Hematopoietic multipotent progenitor cell treated with erythropoietin and hydrocortisone succinate and interleukin-3 and kit ligand, for 6 days (in vitro differentiated cells): Measurements from ENCODE around the gene ABCA9.
"Not testable (repeated sequence)": the region's sequence is repeated elsewhere in the genome, so short reads cannot be mapped to it uniquely, and the experiment has no call there.

Source experiments
- DNase-seq: peaks from one replicate; pipeline ENCODE4 v3.0.0-alpha.2; 2015

Gene ABCA9

GRCh38 chr17:68954146-68954896 lies 106.4 kb downstream of the ABCA9 start:
- DNase-seq, result no peak

GRCh38 chr17:68953340-68953997 lies 107.3 kb downstream of the ABCA9 start:
- no peak for DNase-seq

- DNase-seq, result no peak
These were observed 110.0 kb downstream of the ABCA9 start for GRCh38 chr17:68950725-68951124.

- not testable (repeated sequence) for DNase-seq
These were observed 112.9 kb downstream of the ABCA9 start for GRCh38 chr17:68947868-68948267.

GRCh38 chr17:68944435-68945035 lies 116.2 kb downstream of the ABCA9 start:
- DNase-seq, result no peak

GRCh38 chr17:68943812-68944182 lies 116.9 kb downstream of the ABCA9 start:
- not testable (repeated sequence) for DNase-seq

GRCh38 chr17:68943123-68943811 lies 117.5 kb downstream of the ABCA9 start:
- no peak for DNase-seq

GRCh38 chr17:68942389-68942788 lies 118.3 kb downstream of the ABCA9 start:
- DNase-seq, result no peak

GRCh38 chr17:68941761-68942160 lies 119.0 kb downstream of the ABCA9 start:
- DNase-seq, result no peak

- no peak for DNase-seq
These were observed 121.5 kb downstream of the ABCA9 start for GRCh38 chr17:68939195-68939594.

- no peak for DNase-seq
These were observed 122.7 kb downstream of the ABCA9 start for GRCh38 chr17:68937890-68938514.

GRCh38 chr17:68927516-68927915 lies 133.2 kb downstream of the ABCA9 start:
- no peak for DNase-seq

GRCh38 chr17:68924793-68925720 lies 135.7 kb downstream of the ABCA9 start:
- no peak for DNase-seq
